Endothelial cell of umbilical vein (primary cell): ENCODE data around the gene DLG1.

Source experiments
- CTCF ChIP-seq, 2 donors: IDR thresholded peaks; 1 replicate in 1 of 2; 2 replicates in 1 of 2; pipeline ENCODE4 v1.5.1; 2011; ENCODE audit warnings: low read length in 2 of 2, mild to moderate bottlenecking in 2 of 2, moderate library complexity in 2 of 2, control low read depth in 1 of 2, inconsistent platforms in 1 of 2, low read depth in 1 of 2; ENCODE audit not compliant: insufficient read depth in 1 of 2; ENCODE audit errors: extremely low read depth in 1 of 2
- EZH2 ChIP-seq: IDR thresholded peaks from 2 replicates; pipeline ENCODE4 v1.6.1; 2012; ENCODE audit warnings: borderline replicate concordance, low read depth, mild to moderate bottlenecking, moderate library complexity, low read length, inconsistent platforms; ENCODE audit not compliant: severe bottlenecking
- FOS ChIP-seq: IDR thresholded peaks from 2 replicates; pipeline ENCODE4 v1.6.1; 2011; ENCODE audit warnings: mild to moderate bottlenecking, low read length, moderate library complexity, borderline replicate concordance; ENCODE audit not compliant: insufficient read depth
- MAX ChIP-seq: IDR thresholded peaks from 2 replicates; pipeline ENCODE4 v1.6.1; 2011; ENCODE audit not compliant: insufficient read depth, insufficient read length
- MYC ChIP-seq: IDR thresholded peaks from one replicate; pipeline ENCODE4 v1.6.1; 2011; ENCODE audit warnings: mild to moderate bottlenecking, low read depth, low read length
- POLR2A ChIP-seq: IDR thresholded peaks from 2 replicates; pipeline ENCODE4 v1.6.1; 2012; ENCODE audit warnings: low read depth, mild to moderate bottlenecking, control low read depth, low read length
- POLR2AphosphoS5 ChIP-seq: IDR thresholded peaks from 2 replicates; pipeline ENCODE4 v1.6.1; 2012; ENCODE audit warnings: low read depth, mild to moderate bottlenecking, control low read depth, low read length, moderate library complexity; ENCODE audit not compliant: insufficient read depth

GRCh38 chr3:197212290-197212689 lies 86.1 kb downstream of the DLG1 start:
- TF ChIP-seq EZH2 (no peak), CTCF (IDR thresholded peaks at IDR 0.05; ENCODE audit: extremely low read depth in 1 of 2, insufficient read depth in 1 of 2, low read depth in 1 of 2, low read length in 2 of 2) (no peak), MAX (no peak), POLR2A (no peak), POLR2AphosphoS5 (no peak), MYC (no peak), FOS (no peak)
